SK-N-SH (cell line): Measurements from ENCODE around the gene RPS16. TPM values are rescaled to one million over a fixed set of nuclear protein-coding genes. Genes with fewer than 3 reads are reported as not detected.

Source experiments
- CTCF ChIA-PET: fragments of 300-600, 350-600 bp; formaldehyde crosslinking; extraction: SDS; loops from one replicate; lab custom pipeline; 2021; lab: Yijun Ruan, JAX
- POLR2A ChIA-PET: fragments of 350-600 bp; sonication (Branson Sonifier 250); formaldehyde crosslinking; extraction: SDS; loops from one replicate; lab custom pipeline; 2020; ENCODE audit warnings: antibody characterized with exemption, inconsistent platforms; lab: Yijun Ruan, JAX
- DNase-seq: peaks from one replicate; pipeline ENCODE4 v3.0.0; 2012
- H2AFZ ChIP-seq: fragments of 200-600 bp; sonication (generic); 2 replicates; pipeline ENCODE4 v1.8.1; 2016; ENCODE audit warnings: antibody characterized with exemption, mild to moderate bottlenecking, low read depth
- H3F3A ChIP-seq: fragments of 200-600 bp; sonication (generic); replicated peaks from 2 replicates; pipeline ENCODE3; 2016; ENCODE audit warnings: antibody characterized with exemption, mild to moderate bottlenecking; ENCODE audit not compliant: insufficient read depth
- H3K27ac ChIP-seq, 2 experiments: fragments of 200-500 bp in 1 of 2; fragments of 200-600 bp in 1 of 2; sonication (Bioruptor generic) in 1 of 2; sonication (generic), shearing (Covaris generic) in 1 of 2; 2 replicates each; pipeline versions ENCODE4 v1.5.1 to v1.6.1; 2014 to 2016; ENCODE audit warnings: low read depth in 2 of 2, inconsistent platforms in 1 of 2, low read length in 1 of 2, mild to moderate bottlenecking in 1 of 2, mixed read lengths in 1 of 2
- H3K27me3 ChIP-seq: fragments of 200-600 bp; sonication (generic), shearing (Covaris generic); 2 replicates; pipeline ENCODE4 v1.6.1; 2016; ENCODE audit warnings: mixed run types; ENCODE audit not compliant: insufficient read depth
- H3K36me3 ChIP-seq, 2 experiments: fragments of 200-500 bp in 1 of 2; fragments of 200-600 bp in 1 of 2; sonication (Bioruptor generic) in 1 of 2; sonication (generic) in 1 of 2; replicated peaks in 1 of 2; 2 replicates each; pipeline versions ENCODE3 to v1.5.1; 2014 to 2016; ENCODE audit warnings: low read length in 1 of 2, mild to moderate bottlenecking in 1 of 2; ENCODE audit not compliant: insufficient read depth in 2 of 2, control insufficient read depth in 1 of 2
- H3K4me1 ChIP-seq, 2 experiments: fragments of 200-500 bp in 1 of 2; fragments of 200-600 bp in 1 of 2; sonication (Bioruptor generic) in 1 of 2; sonication (generic), shearing (Covaris generic) in 1 of 2; 2 replicates each; pipeline versions ENCODE4 v1.5.1 to v1.6.1; 2014 to 2016; ENCODE audit warnings: low read depth in 1 of 2, low read length in 1 of 2, mixed run types in 1 of 2; ENCODE audit not compliant: insufficient read depth in 2 of 2, control insufficient read depth in 1 of 2
- H3K4me2 ChIP-seq: fragments of 200-600 bp; sonication (generic), shearing (Covaris generic); 2 replicates; pipeline ENCODE4 v1.6.1; 2017; ENCODE audit warnings: mixed run types
- H3K4me3 ChIP-seq, 2 experiments: fragments of 200-500 bp in 1 of 2; fragments of 200-600 bp in 1 of 2; sonication (Bioruptor generic) in 1 of 2; sonication (generic), shearing (Covaris generic) in 1 of 2; 2 replicates each; pipeline versions ENCODE4 v1.5.1 to v1.8.1; 2014 to 2016; ENCODE audit warnings: low read depth in 2 of 2, inconsistent platforms in 1 of 2, low read length in 1 of 2, mild to moderate bottlenecking in 1 of 2, mixed read lengths in 1 of 2, moderate library complexity in 1 of 2
- H3K79me2 ChIP-seq: fragments of 200-600 bp; sonication (generic); 2 replicates; pipeline ENCODE4 v1.8.1; 2017; ENCODE audit warnings: mild to moderate bottlenecking; ENCODE audit not compliant: insufficient read depth
- H3K9ac ChIP-seq: fragments of 200-600 bp; sonication (generic); 2 replicates; pipeline ENCODE4 v1.6.1; 2017; ENCODE audit warnings: mixed run types
- H3K9me2 ChIP-seq: fragments of 200-600 bp; sonication (generic); 2 replicates; pipeline ENCODE4 v1.6.1; 2017; ENCODE audit warnings: mixed run types
- H3K9me3 ChIP-seq: fragments of 200-600 bp; sonication (generic); 2 replicates; pipeline ENCODE4 v1.6.1; 2017; ENCODE audit warnings: mixed run types, mild to moderate bottlenecking, moderate library complexity
- H4K20me1 ChIP-seq: fragments of 200-600 bp; sonication (generic); 2 replicates; pipeline ENCODE4 v1.6.1; 2017; ENCODE audit warnings: mild to moderate bottlenecking, mixed run types; ENCODE audit not compliant: insufficient read depth
- CHD2 ChIP-seq: fragments of 150-350 bp; IDR thresholded peaks from 2 replicates; pipeline ENCODE4 v1.6.1; 2018; ENCODE audit warnings: low read length; ENCODE audit not compliant: partially characterized antibody
- EP300 ChIP-seq, 2 experiments: IDR thresholded peaks; 2 replicates each; pipeline versions ENCODE4 v1.4.0 to v1.6.1; 2012; ENCODE audit warnings: borderline replicate concordance in 1 of 2, low read depth in 1 of 2, low read length in 1 of 2
- FOXJ3 ChIP-seq: sonication (generic); formaldehyde crosslinking; IDR thresholded peaks from 2 replicates; pipeline ENCODE4 v1.5.1; 2020; ENCODE audit warnings: mild to moderate bottlenecking, missing genetic modification reagents
- GATA2 ChIP-seq: sonication (generic); formaldehyde crosslinking; IDR thresholded peaks from 2 replicates; pipeline ENCODE4 v1.5.0; 2020; ENCODE audit warnings: mild to moderate bottlenecking, missing genetic modification reagents
- MEF2A ChIP-seq: IDR thresholded peaks from 2 replicates; pipeline ENCODE4 v1.4.0; 2012; ENCODE audit warnings: low read depth, borderline replicate concordance
- NFIC ChIP-seq: IDR thresholded peaks from 2 replicates; pipeline ENCODE4 v1.4.0; 2012; ENCODE audit warnings: borderline replicate concordance
- NRF1 ChIP-seq: IDR thresholded peaks from 2 replicates; pipeline ENCODE4 v1.6.1; 2012; ENCODE audit warnings: low read depth, mild to moderate bottlenecking, low read length
- RAD21 ChIP-seq: IDR thresholded peaks from 2 replicates; pipeline ENCODE4 v1.6.1; 2012; ENCODE audit warnings: mild to moderate bottlenecking, low read length
- RCOR1 ChIP-seq: fragments of 150-350 bp; IDR thresholded peaks from 2 replicates; pipeline ENCODE4 v1.6.1; 2017; ENCODE audit warnings: antibody characterized with exemption, low read length
- RXRA ChIP-seq: IDR thresholded peaks from 2 replicates; pipeline ENCODE4 v1.4.0; 2012; ENCODE audit warnings: low read depth, mild to moderate bottlenecking, borderline replicate concordance
- SIN3A ChIP-seq: IDR thresholded peaks from 2 replicates; pipeline ENCODE4 v1.6.1; 2012; ENCODE audit warnings: low read depth, mild to moderate bottlenecking, low read length, moderate library complexity, borderline replicate concordance
- TCF12 ChIP-seq: IDR thresholded peaks from 2 replicates; pipeline ENCODE4 v1.4.0; 2012
- TEAD4 ChIP-seq: IDR thresholded peaks from 2 replicates; pipeline ENCODE4 v1.4.0; 2012; ENCODE audit warnings: mild to moderate bottlenecking, borderline replicate concordance; ENCODE audit not compliant: insufficient read depth
- WGBS: methylation state at CpG from one replicate; pipeline ENCODE4 v1.1.6; 2017; ENCODE audit warnings: low lambda C conversion rate; 5-methylcytosine and 5-hydroxymethylcytosine counted together
- polyA plus RNA-seq, 3 experiments: library from polyadenylated mRNA; depleted of rRNA; stranded (reverse); fragments of >200 nt; gene quantifications; 2 replicates each; pipeline ENCODE4 v1.2.3, GENCODE V29; 2012
- TF ChIP-seq, protein P1 (sequence below): fragments of 200-600 bp; sonication (generic); IDR thresholded peaks from 2 replicates; pipeline ENCODE4 v1.6.1; 2017; ENCODE audit warnings: antibody characterized with exemption, mild to moderate bottlenecking, moderate library complexity
- TF ChIP-seq, protein P2 (sequence below): IDR thresholded peaks from 2 replicates; pipeline ENCODE4; 2012
- TF ChIP-seq, protein P3 (sequence below): IDR thresholded peaks from 2 replicates; pipeline ENCODE4 v1.6.1; 2012; ENCODE audit warnings: mild to moderate bottlenecking, low read depth, low read length, moderate library complexity
- TF ChIP-seq, protein P4 (sequence below): fragments of 150-350 bp; IDR thresholded peaks from 2 replicates; pipeline ENCODE4 v1.6.1; 2017; ENCODE audit warnings: antibody characterized with exemption, low read length, low read depth, borderline replicate concordance

RPS16 gene
- polyA plus RNA-seq, 1 of the 3 experiments (the other 2 are of a cell fraction): 7,541 TPM

DNA sequence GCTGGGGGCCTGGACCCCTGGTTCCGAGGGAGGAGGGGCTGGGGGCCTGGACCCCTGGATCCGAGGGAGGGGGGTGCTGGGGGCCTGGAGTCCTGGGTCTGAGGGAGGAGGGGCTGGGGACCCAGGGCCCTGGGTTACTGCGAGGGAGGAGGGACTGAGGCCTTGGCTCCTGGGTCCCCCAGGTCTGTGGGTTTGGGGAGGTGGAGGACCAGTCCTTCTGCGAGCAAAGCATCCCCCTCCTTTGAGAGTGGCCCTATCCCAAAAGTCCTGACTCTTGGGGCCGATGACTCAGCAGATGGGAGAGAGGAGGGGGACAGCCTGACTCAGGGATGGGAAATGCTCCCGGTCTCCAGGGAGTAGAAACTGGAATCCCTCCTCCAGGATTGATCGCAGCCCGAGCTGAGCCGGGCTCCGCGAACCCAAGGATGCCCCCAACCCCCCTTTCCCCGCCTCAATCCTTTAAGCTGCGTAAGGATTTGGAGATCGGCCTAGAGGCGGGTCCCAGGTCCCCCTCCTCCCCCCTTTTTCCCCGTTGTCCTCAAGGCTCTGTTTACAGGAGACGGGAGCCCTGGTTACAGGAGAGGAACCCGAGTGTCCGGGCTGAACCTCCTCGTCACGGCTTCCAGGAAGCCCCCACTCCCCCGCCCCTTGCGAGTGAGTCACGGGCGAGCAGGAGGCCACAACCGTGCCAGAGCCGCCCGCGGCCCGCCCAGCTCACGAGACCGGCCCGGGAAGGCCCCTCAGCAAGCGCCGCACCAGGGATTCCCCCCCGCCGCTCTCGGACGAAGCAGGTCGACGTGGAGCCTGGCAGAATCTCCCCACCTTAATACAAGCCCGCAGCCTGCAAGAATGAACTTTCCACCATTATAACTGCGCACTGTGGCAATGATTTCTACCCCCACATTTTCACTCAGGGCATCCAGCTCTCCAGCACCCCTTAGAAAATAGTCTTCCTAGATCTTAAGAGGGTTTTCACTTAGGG is 32.1 kb downstream of the RPS16 start (continued):
- TF ChIP-seq, protein P1, sequence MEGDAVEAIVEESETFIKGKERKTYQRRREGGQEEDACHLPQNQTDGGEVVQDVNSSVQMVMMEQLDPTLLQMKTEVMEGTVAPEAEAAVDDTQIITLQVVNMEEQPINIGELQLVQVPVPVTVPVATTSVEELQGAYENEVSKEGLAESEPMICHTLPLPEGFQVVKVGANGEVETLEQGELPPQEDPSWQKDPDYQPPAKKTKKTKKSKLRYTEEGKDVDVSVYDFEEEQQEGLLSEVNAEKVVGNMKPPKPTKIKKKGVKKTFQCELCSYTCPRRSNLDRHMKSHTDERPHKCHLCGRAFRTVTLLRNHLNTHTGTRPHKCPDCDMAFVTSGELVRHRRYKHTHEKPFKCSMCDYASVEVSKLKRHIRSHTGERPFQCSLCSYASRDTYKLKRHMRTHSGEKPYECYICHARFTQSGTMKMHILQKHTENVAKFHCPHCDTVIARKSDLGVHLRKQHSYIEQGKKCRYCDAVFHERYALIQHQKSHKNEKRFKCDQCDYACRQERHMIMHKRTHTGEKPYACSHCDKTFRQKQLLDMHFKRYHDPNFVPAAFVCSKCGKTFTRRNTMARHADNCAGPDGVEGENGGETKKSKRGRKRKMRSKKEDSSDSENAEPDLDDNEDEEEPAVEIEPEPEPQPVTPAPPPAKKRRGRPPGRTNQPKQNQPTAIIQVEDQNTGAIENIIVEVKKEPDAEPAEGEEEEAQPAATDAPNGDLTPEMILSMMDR: no peak
- peak; percentile 45 for TF ChIP-seq TCF12
- no peak for TF ChIP-seq FOXJ3 (CRISPR knock-in tag)
- TF ChIP-seq GATA2 (CRISPR knock-in tag): no peak
- TF ChIP-seq NRF1: no peak
- TF ChIP-seq EP300 (IDR thresholded peaks at IDR 0.05; ENCODE audit: borderline replicate concordance in 1 of 2, low read depth in 1 of 2, low read length in 1 of 2): peak; percentile 9 to 62; a peak in 1 of 4 replicates
- TF ChIP-seq SIN3A: peak; percentile 88; the same call in 1 of the 2 replicates
- peak; percentile 79 for TF ChIP-seq NFIC
- TF ChIP-seq RXRA: peak; percentile 96
- no peak for TF ChIP-seq RAD21
- TF ChIP-seq, protein P2, sequence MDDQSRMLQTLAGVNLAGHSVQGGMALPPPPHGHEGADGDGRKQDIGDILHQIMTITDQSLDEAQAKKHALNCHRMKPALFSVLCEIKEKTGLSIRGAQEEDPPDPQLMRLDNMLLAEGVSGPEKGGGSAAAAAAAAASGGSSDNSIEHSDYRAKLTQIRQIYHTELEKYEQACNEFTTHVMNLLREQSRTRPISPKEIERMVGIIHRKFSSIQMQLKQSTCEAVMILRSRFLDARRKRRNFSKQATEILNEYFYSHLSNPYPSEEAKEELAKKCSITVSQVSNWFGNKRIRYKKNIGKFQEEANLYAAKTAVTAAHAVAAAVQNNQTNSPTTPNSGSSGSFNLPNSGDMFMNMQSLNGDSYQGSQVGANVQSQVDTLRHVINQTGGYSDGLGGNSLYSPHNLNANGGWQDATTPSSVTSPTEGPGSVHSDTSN: peak; percentile 54; the same call in 1 of the 2 replicates

DNA sequence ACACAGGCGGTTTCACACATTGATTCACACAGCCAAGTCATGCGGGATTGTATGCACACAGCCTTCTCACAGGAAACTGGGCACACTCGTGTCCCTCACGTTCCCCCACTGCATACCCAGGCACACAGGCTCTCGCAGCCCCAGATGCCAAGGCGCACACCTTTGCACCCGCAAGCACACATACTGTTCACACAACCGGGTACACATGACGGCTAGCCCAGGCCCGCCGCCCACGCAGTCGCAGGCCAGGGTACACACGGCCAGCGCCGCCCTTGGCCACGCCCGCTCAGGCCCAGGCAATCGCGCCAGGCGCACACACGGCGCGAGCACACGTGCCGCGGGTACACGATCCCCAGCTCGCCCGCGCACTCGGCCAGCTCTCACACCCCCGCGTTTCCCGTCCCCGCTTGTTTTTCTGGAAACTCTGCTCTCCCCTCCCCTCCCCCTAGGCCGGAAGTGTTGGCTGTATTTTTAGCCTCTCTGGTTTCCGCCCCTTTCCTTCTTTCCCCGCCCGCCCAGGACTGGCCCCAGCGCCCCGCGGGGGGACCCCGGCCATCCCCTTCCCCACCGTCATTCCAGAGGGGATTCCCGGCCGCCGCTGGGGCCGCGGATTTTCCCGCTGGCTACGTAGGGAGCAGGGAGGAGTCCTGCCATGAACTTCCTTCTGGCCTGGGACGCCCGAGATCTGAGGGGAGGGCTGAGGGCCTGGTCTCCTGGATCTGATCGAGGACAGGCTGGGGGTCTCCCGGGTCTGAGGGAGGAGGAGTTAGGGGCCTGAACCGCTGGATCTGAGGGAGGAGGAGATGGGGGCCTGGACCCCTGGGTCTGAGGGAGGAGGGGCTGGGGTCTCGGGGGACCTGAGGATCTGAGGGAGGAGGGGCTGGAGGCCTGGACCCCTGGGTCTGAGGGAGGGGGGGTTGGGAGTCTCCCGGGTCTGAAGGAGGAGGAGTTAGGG is 33.1 kb downstream of the RPS16 start:
- Histone ChIP-seq H3K27ac (peak overlapping the region; percentile 77 to 100), H3K27me3 (no peaks in the 10 kb centered on the region), H3K79me2 (peaks cover 14% of the 10 kb centered on the region), H3F3A (peaks cover 43% of the 10 kb centered on the region), H2AFZ (peak overlapping the region; percentile 43; the same call in 1 of the 2 replicates), H3K36me3 (no peaks in the 10 kb centered on the region), H3K9me3 (no peaks in the 10 kb centered on the region), H3K4me1 (peaks cover 17 to 36% of the 10 kb centered on the region in 2 experiments; a peak in 3 of 4 replicates), H3K4me2 (peak overlapping the region; percentile 98), H3K9me2 (no peaks in the 10 kb centered on the region), H3K9ac (peak overlapping the region; percentile 97), H4K20me1 (peaks cover 6% of the 10 kb centered on the region), H3K4me3 (peak overlapping the region; percentile 41 to 54)
- CTCF ChIA-PET: interaction anchor here (0.9 to 6.5 kb wide), 4 partner anchors 9 to 444 kb away, joined by 3 to 106 read pairs (median 6); partner anchors contain the start of genes FBL, MED29, PAF1 and PLEKHG2
- peak; percentile 87 for DNase-seq
- POLR2A ChIA-PET: interaction anchor here (0.6 to 2.3 kb wide), 2 partner anchors 11 to 38 kb away, joined by 3 to 11 read pairs; partner anchors contain the start of genes MED29 and PAF1
- WGBS: 6% methylated on average over 42 of the region's 59 CpGs
- TF ChIP-seq RCOR1: 0 out of 2 replicates have a peak, but pooled peaks have one; percentile 25
- peak; percentile 34; the same call in 1 of the 2 replicates for TF ChIP-seq NFIC
- TF ChIP-seq MEF2A: peak; percentile 83; the same call in 1 of the 2 replicates
- TF ChIP-seq GATA2 (CRISPR knock-in tag): no peak
- no peak for TF ChIP-seq TEAD4
- TF ChIP-seq, protein P3, sequence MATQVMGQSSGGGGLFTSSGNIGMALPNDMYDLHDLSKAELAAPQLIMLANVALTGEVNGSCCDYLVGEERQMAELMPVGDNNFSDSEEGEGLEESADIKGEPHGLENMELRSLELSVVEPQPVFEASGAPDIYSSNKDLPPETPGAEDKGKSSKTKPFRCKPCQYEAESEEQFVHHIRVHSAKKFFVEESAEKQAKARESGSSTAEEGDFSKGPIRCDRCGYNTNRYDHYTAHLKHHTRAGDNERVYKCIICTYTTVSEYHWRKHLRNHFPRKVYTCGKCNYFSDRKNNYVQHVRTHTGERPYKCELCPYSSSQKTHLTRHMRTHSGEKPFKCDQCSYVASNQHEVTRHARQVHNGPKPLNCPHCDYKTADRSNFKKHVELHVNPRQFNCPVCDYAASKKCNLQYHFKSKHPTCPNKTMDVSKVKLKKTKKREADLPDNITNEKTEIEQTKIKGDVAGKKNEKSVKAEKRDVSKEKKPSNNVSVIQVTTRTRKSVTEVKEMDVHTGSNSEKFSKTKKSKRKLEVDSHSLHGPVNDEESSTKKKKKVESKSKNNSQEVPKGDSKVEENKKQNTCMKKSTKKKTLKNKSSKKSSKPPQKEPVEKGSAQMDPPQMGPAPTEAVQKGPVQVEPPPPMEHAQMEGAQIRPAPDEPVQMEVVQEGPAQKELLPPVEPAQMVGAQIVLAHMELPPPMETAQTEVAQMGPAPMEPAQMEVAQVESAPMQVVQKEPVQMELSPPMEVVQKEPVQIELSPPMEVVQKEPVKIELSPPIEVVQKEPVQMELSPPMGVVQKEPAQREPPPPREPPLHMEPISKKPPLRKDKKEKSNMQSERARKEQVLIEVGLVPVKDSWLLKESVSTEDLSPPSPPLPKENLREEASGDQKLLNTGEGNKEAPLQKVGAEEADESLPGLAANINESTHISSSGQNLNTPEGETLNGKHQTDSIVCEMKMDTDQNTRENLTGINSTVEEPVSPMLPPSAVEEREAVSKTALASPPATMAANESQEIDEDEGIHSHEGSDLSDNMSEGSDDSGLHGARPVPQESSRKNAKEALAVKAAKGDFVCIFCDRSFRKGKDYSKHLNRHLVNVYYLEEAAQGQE: no peak
- TF ChIP-seq, protein P4, sequence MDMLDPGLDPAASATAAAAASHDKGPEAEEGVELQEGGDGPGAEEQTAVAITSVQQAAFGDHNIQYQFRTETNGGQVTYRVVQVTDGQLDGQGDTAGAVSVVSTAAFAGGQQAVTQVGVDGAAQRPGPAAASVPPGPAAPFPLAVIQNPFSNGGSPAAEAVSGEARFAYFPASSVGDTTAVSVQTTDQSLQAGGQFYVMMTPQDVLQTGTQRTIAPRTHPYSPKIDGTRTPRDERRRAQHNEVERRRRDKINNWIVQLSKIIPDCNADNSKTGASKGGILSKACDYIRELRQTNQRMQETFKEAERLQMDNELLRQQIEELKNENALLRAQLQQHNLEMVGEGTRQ: no peak
- TF ChIP-seq CHD2: peak; percentile 50
- TF ChIP-seq RAD21: no peak
